Mesodermal cell (in vitro differentiated cells): Measurements from ENCODE around the gene ZDHHC3.

Source experiments
- H3K27ac ChIP-seq: 2 replicates; pipeline ENCODE4 v1.7.0; 2013; ENCODE audit warnings: mild to moderate bottlenecking, low read depth, low read length, moderate library complexity; ENCODE audit not compliant: severe bottlenecking
- H3K36me3 ChIP-seq: 2 replicates; pipeline ENCODE4 v1.7.1; 2013; ENCODE audit warnings: mild to moderate bottlenecking, low read length, moderate library complexity; ENCODE audit not compliant: control insufficient read depth, insufficient read depth
- H3K4me1 ChIP-seq: one replicate; pipeline ENCODE4 v1.7.1; 2013; ENCODE audit warnings: mild to moderate bottlenecking, low read length; ENCODE audit not compliant: insufficient read depth, control insufficient read depth, poor library complexity, severe bottlenecking
- H3K4me3 ChIP-seq: 2 replicates; pipeline ENCODE4 v1.7.0; 2013; ENCODE audit warnings: low read length, control low read depth, mild to moderate bottlenecking; ENCODE audit not compliant: insufficient read depth, poor library complexity, severe bottlenecking; ENCODE audit errors: extremely low read depth
- H3K9me3 ChIP-seq: 2 replicates; pipeline ENCODE4 v1.7.1; 2013; ENCODE audit warnings: mild to moderate bottlenecking, low read length, moderate library complexity; ENCODE audit not compliant: control insufficient read depth
- WGBS, 2 experiments: methylation state at CpG; one replicate each; pipeline ENCODE4 v1.1.5; 2013; ENCODE audit warnings: missing lambda C conversion rate in 2 of 2; ENCODE audit not compliant: insufficient coverage in 2 of 2; 5-methylcytosine and 5-hydroxymethylcytosine counted together

ZDHHC3 gene

DNA sequence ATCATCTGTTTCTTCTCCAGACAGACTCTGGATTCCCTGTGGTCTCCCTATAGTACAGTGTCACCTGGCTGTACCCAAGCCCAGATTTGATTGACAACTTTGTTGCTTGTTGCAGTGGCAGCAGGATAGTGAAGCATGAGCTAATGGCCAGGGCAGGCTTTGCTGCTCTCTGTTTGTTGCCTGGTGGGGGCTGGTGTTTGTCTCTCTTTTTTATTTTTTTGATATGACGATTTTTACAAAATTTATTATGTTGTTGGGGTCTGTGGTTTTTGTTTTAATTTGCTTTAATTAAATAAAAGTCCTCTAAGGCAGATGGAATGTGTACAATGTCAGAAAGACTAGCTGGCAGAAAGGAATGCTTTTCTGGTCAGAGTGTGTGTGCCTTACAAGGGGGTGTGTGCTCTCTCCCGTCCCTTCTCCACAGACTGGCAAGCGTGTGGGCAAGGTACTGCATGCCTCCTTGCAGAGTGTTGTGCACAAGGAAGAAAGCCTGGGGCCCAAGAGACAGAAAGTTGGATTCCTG is 34.9 kb upstream of the ZDHHC3 start:
- H3K27ac ChIP-seq = peak overlapping the region; percentile 94
- no peaks in the 10 kb centered on the region for H3K9me3 ChIP-seq
- 86 to 100% methylated on average over 1 to 2 of the region's 3 CpGs for WGBS, 2 experiments
- peaks cover 27% of the 10 kb centered on the region for H3K4me1 ChIP-seq
- no peak overlapping the region for H3K4me3 ChIP-seq
- H3K36me3 ChIP-seq = peaks cover 64% of the 10 kb centered on the region

- H3K9me3 ChIP-seq = peaks cover 3% of the 10 kb centered on the region
- H3K4me1 ChIP-seq = peaks cover 27% of the 10 kb centered on the region
- H3K36me3 ChIP-seq = peaks cover 70% of the 10 kb centered on the region
- H3K4me3 ChIP-seq = no peak overlapping the region
- 100% methylated on average over 1 of the region's 1 CpG; no CpG with 5 or more reads in 1 of the 2 experiments for WGBS, 2 experiments
- H3K27ac ChIP-seq = no peak overlapping the region
Measured at GRCh38 chr3:45009868-45010267, 33.9 kb upstream of the ZDHHC3 start.

- 100% methylated on average over 1 of the region's 1 CpG for WGBS, 2 experiments
- H3K4me3 ChIP-seq = no peak overlapping the region
- peaks cover 8% of the 10 kb centered on the region for H3K9me3 ChIP-seq
- peaks cover 69% of the 10 kb centered on the region for H3K36me3 ChIP-seq
- H3K4me1 ChIP-seq = peaks cover 27% of the 10 kb centered on the region
- no peak overlapping the region for H3K27ac ChIP-seq
Measured at GRCh38 chr3:45008117-45008516, 32.1 kb upstream of the ZDHHC3 start.

- 98 to 100% methylated on average over 7 to 8 of the region's 8 CpGs for WGBS, 2 experiments
- Histone ChIP-seq H3K4me1 (peaks cover 19% of the 10 kb centered on the region), H3K36me3 (peaks cover 69% of the 10 kb centered on the region)
Measured at GRCh38 chr3:45007091-45007490, 31.1 kb upstream of the ZDHHC3 start.

GRCh38 chr3:45003859-45004258 is 27.9 kb upstream of the ZDHHC3 start:
- Histone ChIP-seq H3K9me3 (peaks cover 8% of the 10 kb centered on the region), H3K27ac (no peak overlapping the region), H3K4me1 (no peaks in the 10 kb centered on the region), H3K4me3 (no peak overlapping the region), H3K36me3 (peaks cover 93% of the 10 kb centered on the region)
- WGBS, 2 experiments = 83 to 100% methylated on average over 1 to 2 of the region's 2 CpGs

More at GRCh38 chr3:45007091-45007490, 31.1 kb upstream of the ZDHHC3 start:
- peaks cover 8% of the 10 kb centered on the region for H3K9me3 ChIP-seq
- no peak overlapping the region for H3K4me3 ChIP-seq
- no peak overlapping the region for H3K27ac ChIP-seq

- Histone ChIP-seq H3K4me1 (no peaks in the 10 kb centered on the region), H3K36me3 (peaks cover 93% of the 10 kb centered on the region), H3K9me3 (peaks cover 8% of the 10 kb centered on the region), H3K4me3 (no peak overlapping the region), H3K27ac (no peak overlapping the region)
Measured at GRCh38 chr3:45003406-45003805, 27.4 kb upstream of the ZDHHC3 start.

- peaks cover 8% of the 10 kb centered on the region for H3K9me3 ChIP-seq
- peaks cover 93% of the 10 kb centered on the region for H3K36me3 ChIP-seq
- H3K4me1 ChIP-seq = no peaks in the 10 kb centered on the region
- WGBS, 2 experiments = 100% methylated on average over 3 of the region's 3 CpGs; no CpG with 5 or more reads in 1 of the 2 experiments
- H3K4me3 ChIP-seq = no peak overlapping the region
- no peak overlapping the region for H3K27ac ChIP-seq
Measured at GRCh38 chr3:45002720-45003119, 26.7 kb upstream of the ZDHHC3 start.

DNA sequence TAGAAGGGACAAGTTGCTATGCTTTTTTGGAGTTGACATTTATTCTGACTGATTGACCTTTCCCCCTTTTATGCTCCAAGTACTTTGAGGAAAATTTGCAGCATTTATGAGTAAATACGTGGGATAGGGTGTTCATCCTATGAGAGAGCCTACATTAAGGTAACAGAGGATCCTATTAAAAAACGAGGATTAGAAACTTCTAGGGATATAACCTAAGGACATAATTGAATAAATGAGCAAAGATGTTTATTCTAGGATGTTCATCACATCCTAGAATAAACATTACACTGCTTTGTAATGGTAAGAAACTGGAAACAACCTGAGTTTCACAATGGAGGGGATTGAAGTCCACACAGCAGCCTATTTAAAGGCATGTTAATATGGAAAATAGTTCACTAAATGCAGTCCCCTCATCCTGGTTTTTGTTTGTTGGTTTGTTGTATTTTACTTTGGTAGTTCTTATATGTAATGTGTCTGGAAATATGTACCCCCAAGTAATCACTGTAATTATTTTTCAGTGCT is 26.2 kb upstream of the ZDHHC3 start:
- peaks cover 93% of the 10 kb centered on the region for H3K36me3 ChIP-seq
- no peaks in the 10 kb centered on the region for H3K4me1 ChIP-seq
- peaks cover 8% of the 10 kb centered on the region for H3K9me3 ChIP-seq
- 100% methylated on average over 1 of the region's 2 CpGs; no CpG with 5 or more reads in 1 of the 2 experiments for WGBS, 2 experiments
- no peak overlapping the region for H3K27ac ChIP-seq
- no peak overlapping the region for H3K4me3 ChIP-seq

GRCh38 chr3:45001738-45002137 is 25.8 kb upstream of the ZDHHC3 start:
- WGBS, 2 experiments = no CpG with 5 or more reads among the region's 3 CpGs
- peaks cover 8% of the 10 kb centered on the region for H3K9me3 ChIP-seq
- H3K4me3 ChIP-seq = no peak overlapping the region
- no peaks in the 10 kb centered on the region for H3K4me1 ChIP-seq
- peaks cover 93% of the 10 kb centered on the region for H3K36me3 ChIP-seq
- no peak overlapping the region for H3K27ac ChIP-seq

DNA sequence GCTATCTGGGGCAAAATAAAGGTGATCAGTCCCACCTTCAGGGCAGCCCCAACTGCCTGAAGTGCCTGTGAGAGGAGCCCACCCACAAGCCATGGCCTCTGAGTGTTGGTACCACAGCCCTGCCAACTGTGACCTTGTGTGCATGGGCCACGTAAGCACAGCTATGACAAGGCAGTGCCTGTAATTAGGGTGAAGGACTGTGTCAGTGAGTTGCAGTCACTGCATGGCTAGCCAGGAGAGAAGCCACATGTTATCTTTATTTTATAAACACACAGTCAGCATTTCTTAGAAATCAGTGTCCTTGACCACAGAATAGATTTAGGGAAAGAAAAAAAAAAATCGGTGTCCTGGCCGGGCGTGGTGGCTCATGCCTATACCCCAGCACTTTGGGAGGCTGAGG is 24.8 kb upstream of the ZDHHC3 start:
- peaks cover 98% of the 10 kb centered on the region for H3K36me3 ChIP-seq
- no peak overlapping the region for H3K27ac ChIP-seq
- H3K4me1 ChIP-seq = no peaks in the 10 kb centered on the region
- H3K9me3 ChIP-seq = peaks cover 8% of the 10 kb centered on the region
- WGBS, 2 experiments = 100% methylated on average over 2 to 3 of the region's 4 CpGs
- no peak overlapping the region for H3K4me3 ChIP-seq

- H3K36me3 ChIP-seq = peaks cover 95% of the 10 kb centered on the region
- H3K4me1 ChIP-seq = no peaks in the 10 kb centered on the region
- H3K4me3 ChIP-seq = no peak overlapping the region
- WGBS, 2 experiments = 80% methylated on average over 1 of the region's 2 CpGs; no CpG with 5 or more reads in 1 of the 2 experiments
- no peak overlapping the region for H3K27ac ChIP-seq
- H3K9me3 ChIP-seq = peaks cover 5% of the 10 kb centered on the region
Measured at GRCh38 chr3:44999782-45000181, 23.8 kb upstream of the ZDHHC3 start.
